Measurements from ENCODE around the gene TTC23. TPM values are rescaled to one million over a fixed set of nuclear protein-coding genes. Genes with fewer than 3 reads are reported as not detected.

TTC23 gene
- total and polyA plus RNA-seq, 2 donors (not counting 3 experiments of a cell fraction or from before 2014, with no cell fraction given), result 4.1 to 27.3 TPM

DNA sequence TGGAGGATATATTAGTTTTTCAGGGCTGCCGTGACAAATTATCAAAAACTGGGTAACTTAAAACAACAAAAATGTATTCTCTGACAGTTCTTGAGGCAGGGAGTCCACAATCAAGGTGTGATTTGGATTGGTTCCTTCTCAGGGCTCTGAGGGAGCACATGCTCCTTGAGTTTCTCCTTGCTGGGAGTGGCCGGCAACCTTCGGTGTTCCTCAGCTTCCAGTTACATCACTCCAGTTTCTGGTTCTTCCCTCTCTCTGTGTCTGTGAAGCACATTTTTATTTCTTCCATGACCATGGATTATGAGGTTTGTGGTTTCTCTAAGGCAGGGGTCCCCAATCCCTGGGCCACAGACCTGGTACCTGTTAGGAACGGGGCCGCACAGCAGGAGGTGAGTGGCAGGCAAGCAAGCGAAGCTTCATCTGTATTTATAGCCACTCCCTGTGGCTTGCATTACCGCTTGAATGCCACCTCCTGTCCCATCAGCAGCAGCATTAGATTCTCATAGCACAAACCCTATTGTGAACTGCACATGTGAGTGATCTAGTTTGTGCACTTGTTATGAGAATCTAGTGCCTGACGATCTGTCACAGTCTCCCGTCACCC is 26.2 kb upstream of the TTC23 start:
- FAIRE-seq, result no peak
- no peak for DNase-seq (ENCODE audit: low read depth, low spot score)
- no peak overlapping the region for H3K27ac ChIP-seq (ENCODE audit: insufficient read depth, low read depth, low read length)
- no peaks in the 10 kb centered on the region for H3K79me2 ChIP-seq (ENCODE audit: control insufficient read depth, insufficient read depth, low read length)
- no peak for TF ChIP-seq EZH2 (IDR thresholded peaks at IDR 0.05; ENCODE audit: borderline replicate concordance, low read depth, low read length, severe bottlenecking)
- no peak for TF ChIP-seq FOS (IDR thresholded peaks at IDR 0.05; ENCODE audit: borderline replicate concordance, insufficient read depth, low read length)
- TF ChIP-seq MYC (IDR thresholded peaks at IDR 0.05; ENCODE audit: low read depth, low read length), result no peak
- no peak for TF ChIP-seq GATA2 (IDR thresholded peaks at IDR 0.05; ENCODE audit: insufficient read depth, insufficient read length, low read depth, low read length)
- H3K9ac ChIP-seq (replicated peaks; ENCODE audit: extremely low read depth, insufficient read depth, low read length), result no peak overlapping the region
- H3K27me3 ChIP-seq (ENCODE audit: control insufficient read depth in 2 of 2, insufficient read depth in 2 of 2, low read length in 2 of 2), result no peaks in the 10 kb centered on the region
- no peaks in the 10 kb centered on the region for H4K20me1 ChIP-seq (replicated peaks; ENCODE audit: control insufficient read depth, extremely low read depth, insufficient read depth, low read length)
- H2AFZ ChIP-seq (ENCODE audit: low read depth, low read length), result no peak overlapping the region
- no peaks in the 10 kb centered on the region for H3K9me3 ChIP-seq (replicated peaks; ENCODE audit: control insufficient read depth, insufficient read depth, low read length)
- intact Hi-C loops (cut with micrococcal nuclease), result no loop called here
- ChIA-PET POLR2A (no interaction called here), CTCF (interaction anchor here (1.2 to 11.2 kb wide), 5 partner anchors 96 to 480 kb away, joined by 3 to 230 read pairs (median 64); partner anchors contain the start of gene LYSMD4)
- no peak overlapping the region for H3K4me2 ChIP-seq (ENCODE audit: insufficient read depth, low read length)
- no peaks in the 10 kb centered on the region for H3K4me1 ChIP-seq (ENCODE audit: control insufficient read depth, extremely low read depth, insufficient read depth, low read length)
- no peaks in the 10 kb centered on the region for H3K9me1 ChIP-seq (replicated peaks; ENCODE audit: control insufficient read depth, extremely low read depth, insufficient read depth, low read length)
- H3K4me3 ChIP-seq (replicated peaks in 1 of 3; ENCODE audit: insufficient read depth in 1 of 3, low read depth in 1 of 3, low read length in 3 of 3), result no peak overlapping the region
- dilution Hi-C loops (cut with MboI; ENCODE audit: extremely low pct_ligation_motif_present, low sequenced_read_pairs), result loop anchor here (25.0 kb wide), 1 partner anchor 437 kb away; no protein-coding TSS in a partner anchor
- no TSS peak for BruUV-seq (replicated peaks)
- no peaks in the 10 kb centered on the region for H3K36me3 ChIP-seq (ENCODE audit: control insufficient read depth in 2 of 2, extremely low read depth in 1 of 2, insufficient read depth in 2 of 2, low read length in 2 of 2)

DNA sequence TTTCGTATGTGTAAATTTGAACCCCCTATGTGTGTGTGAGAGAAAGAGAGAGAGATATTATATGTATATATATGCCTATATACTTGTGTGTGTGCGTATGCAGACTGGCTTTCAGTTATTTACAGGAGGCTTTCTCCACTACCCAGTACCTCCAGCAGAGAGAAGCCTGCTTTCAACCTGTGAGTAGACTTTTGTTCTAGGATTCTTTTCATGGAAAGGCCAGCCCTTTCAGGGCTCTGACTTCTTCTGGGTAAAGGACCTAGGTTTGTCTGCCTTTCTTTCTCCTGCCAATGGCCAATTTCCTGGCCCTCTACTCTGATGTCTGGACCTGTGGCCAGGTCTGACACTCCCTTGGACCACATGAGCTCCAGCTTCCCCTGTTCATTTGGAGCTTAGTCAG is 25.7 kb upstream of the TTC23 start:
- Histone ChIP-seq H3K36me3 (ENCODE audit: control insufficient read depth in 2 of 2, extremely low read depth in 1 of 2, insufficient read depth in 2 of 2, low read length in 2 of 2) (no peaks in the 10 kb centered on the region), H3K27ac (ENCODE audit: insufficient read depth, low read depth, low read length) (no peak overlapping the region), H3K9me1 (replicated peaks; ENCODE audit: control insufficient read depth, extremely low read depth, insufficient read depth, low read length) (no peaks in the 10 kb centered on the region), H3K4me3 (replicated peaks in 1 of 3; ENCODE audit: insufficient read depth in 1 of 3, low read depth in 1 of 3, low read length in 3 of 3) (no peak overlapping the region), H3K79me2 (ENCODE audit: control insufficient read depth, insufficient read depth, low read length) (no peaks in the 10 kb centered on the region), H3K9me3 (replicated peaks; ENCODE audit: control insufficient read depth, insufficient read depth, low read length) (no peaks in the 10 kb centered on the region), H3K27me3 (ENCODE audit: control insufficient read depth in 2 of 2, insufficient read depth in 2 of 2, low read length in 2 of 2) (no peaks in the 10 kb centered on the region), H4K20me1 (replicated peaks; ENCODE audit: control insufficient read depth, extremely low read depth, insufficient read depth, low read length) (no peaks in the 10 kb centered on the region), H3K4me2 (ENCODE audit: insufficient read depth, low read length) (no peak overlapping the region), H3K4me1 (ENCODE audit: control insufficient read depth, extremely low read depth, insufficient read depth, low read length) (no peaks in the 10 kb centered on the region), H3K9ac (replicated peaks; ENCODE audit: extremely low read depth, insufficient read depth, low read length) (no peak overlapping the region), H2AFZ (ENCODE audit: low read depth, low read length) (no peak overlapping the region)
- no TSS peak for BruUV-seq (replicated peaks)
- CTCF ChIA-PET, result interaction anchor here (0.9 to 11.2 kb wide), 6 partner anchors 9 to 480 kb away, joined by 3 to 230 read pairs (median 34); partner anchors contain the start of gene LYSMD4
- dilution Hi-C loops (cut with MboI; ENCODE audit: extremely low pct_ligation_motif_present, low sequenced_read_pairs) (loop anchor here (25.0 kb wide), 1 partner anchor 437 kb away; no protein-coding TSS in a partner anchor), intact Hi-C loops (cut with micrococcal nuclease) (no loop called here)
- POLR2A ChIA-PET, result no interaction called here
- FAIRE-seq (no peak), DNase-seq (ENCODE audit: low read depth, low spot score) (no peak)
- no peak for TF ChIP-seq MYC (IDR thresholded peaks at IDR 0.05; ENCODE audit: low read depth, low read length)
- no peak for TF ChIP-seq JUN (IDR thresholded peaks at IDR 0.05; ENCODE audit: borderline replicate concordance, insufficient read depth, insufficient read length, low read depth)
- TF ChIP-seq GATA2 (IDR thresholded peaks at IDR 0.05; ENCODE audit: insufficient read depth, insufficient read length, low read depth, low read length), result no peak
- no peak for TF ChIP-seq POLR2AphosphoS5 (IDR thresholded peaks at IDR 0.05; ENCODE audit: insufficient read depth, low read depth, low read length)
- TF ChIP-seq EZH2 (IDR thresholded peaks at IDR 0.05; ENCODE audit: borderline replicate concordance, low read depth, low read length, severe bottlenecking), result no peak
- TF ChIP-seq, protein P1, sequence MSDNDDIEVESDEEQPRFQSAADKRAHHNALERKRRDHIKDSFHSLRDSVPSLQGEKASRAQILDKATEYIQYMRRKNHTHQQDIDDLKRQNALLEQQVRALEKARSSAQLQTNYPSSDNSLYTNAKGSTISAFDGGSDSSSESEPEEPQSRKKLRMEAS (IDR thresholded peaks at IDR 0.05; ENCODE audit: insufficient read depth, insufficient read length), result no peak
- TF ChIP-seq, protein P2, sequence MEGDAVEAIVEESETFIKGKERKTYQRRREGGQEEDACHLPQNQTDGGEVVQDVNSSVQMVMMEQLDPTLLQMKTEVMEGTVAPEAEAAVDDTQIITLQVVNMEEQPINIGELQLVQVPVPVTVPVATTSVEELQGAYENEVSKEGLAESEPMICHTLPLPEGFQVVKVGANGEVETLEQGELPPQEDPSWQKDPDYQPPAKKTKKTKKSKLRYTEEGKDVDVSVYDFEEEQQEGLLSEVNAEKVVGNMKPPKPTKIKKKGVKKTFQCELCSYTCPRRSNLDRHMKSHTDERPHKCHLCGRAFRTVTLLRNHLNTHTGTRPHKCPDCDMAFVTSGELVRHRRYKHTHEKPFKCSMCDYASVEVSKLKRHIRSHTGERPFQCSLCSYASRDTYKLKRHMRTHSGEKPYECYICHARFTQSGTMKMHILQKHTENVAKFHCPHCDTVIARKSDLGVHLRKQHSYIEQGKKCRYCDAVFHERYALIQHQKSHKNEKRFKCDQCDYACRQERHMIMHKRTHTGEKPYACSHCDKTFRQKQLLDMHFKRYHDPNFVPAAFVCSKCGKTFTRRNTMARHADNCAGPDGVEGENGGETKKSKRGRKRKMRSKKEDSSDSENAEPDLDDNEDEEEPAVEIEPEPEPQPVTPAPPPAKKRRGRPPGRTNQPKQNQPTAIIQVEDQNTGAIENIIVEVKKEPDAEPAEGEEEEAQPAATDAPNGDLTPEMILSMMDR (IDR thresholded peaks at IDR 0.05; ENCODE audit: extremely low read depth in 1 of 2, insufficient read depth in 1 of 2, low read depth in 1 of 2, low read length in 2 of 2), result no peak
- no peak for TF ChIP-seq POLR2A (IDR thresholded peaks at IDR 0.05; ENCODE audit: low read depth, low read length)
- no peak for TF ChIP-seq FOS (IDR thresholded peaks at IDR 0.05; ENCODE audit: borderline replicate concordance, insufficient read depth, low read length)

All from endothelial cell of umbilical vein (primary cell).